GM12892 (cell line): ENCODE measurements around the gene POLR3H.

ENCODE experiments used
- POLR2A ChIP-seq: IDR thresholded peaks from 2 replicates; pipeline ENCODE4 v1.6.1; 2011; ENCODE audit warnings: low read depth, low read length, control low read depth
- POLR2AphosphoS5 ChIP-seq: IDR thresholded peaks from 2 replicates; pipeline ENCODE4 v1.6.1; 2011; ENCODE audit warnings: low read depth, low read length, control low read depth
- TAF1 ChIP-seq: IDR thresholded peaks from 2 replicates; pipeline ENCODE4 v1.6.1; 2011; ENCODE audit warnings: low read depth, mild to moderate bottlenecking, control low read depth, low read length, borderline replicate concordance

- TF ChIP-seq POLR2A (no peak), POLR2AphosphoS5 (no peak), TAF1 (no peak)
Measured at GRCh38 chr22:41534219-41534618, 10.1 kb downstream of the POLR3H start.
